GM19238 (cell line): ENCODE measurements around the gene PFDN2.
A peak's percentile ranks its signal among the peaks of the same experiment; 100 is the strongest.

Experiments
- DNase-seq: peaks from one replicate; pipeline ENCODE4 v3.0.0; 2011; ENCODE audit warnings: low spot score; ENCODE audit not compliant: insufficient read length

Gene PFDN2

GRCh38 chr1:161100556-161100955 lies 17.3 kb downstream of the PFDN2 start:
- DNase-seq, result no peak

- no peak for DNase-seq
Measured at GRCh38 chr1:161099090-161099802, 18.6 kb downstream of the PFDN2 start.

GRCh38 chr1:161098210-161099068 lies 19.4 kb downstream of the PFDN2 start, which contains the start of gene KLHDC9:
Gene KLHDC9 (plus strand): TSS chr1:161098361. CDS start chr1:161098536, 175 bp downstream.
- DNase-seq, result peak; percentile 93

GRCh38 chr1:161096530-161096929 lies 21.3 kb downstream of the PFDN2 start:
- no peak for DNase-seq

GRCh38 chr1:161096015-161096414 lies 21.8 kb downstream of the PFDN2 start:
- peak; percentile 52 for DNase-seq

GRCh38 chr1:161095230-161095629 lies 22.6 kb downstream of the PFDN2 start:
- DNase-seq, result no peak

- DNase-seq, result no peak
Measured at GRCh38 chr1:161094481-161094880, 23.4 kb downstream of the PFDN2 start.

GRCh38 chr1:161092621-161093028 lies 25.2 kb downstream of the PFDN2 start:
- DNase-seq, result no peak

GRCh38 chr1:161091796-161092507 lies 25.9 kb downstream of the PFDN2 start:
- no peak for DNase-seq

GRCh38 chr1:161091093-161091492 lies 26.7 kb downstream of the PFDN2 start:
- no peak for DNase-seq

- DNase-seq, result no peak
Measured at GRCh38 chr1:161090617-161091016, 27.2 kb downstream of the PFDN2 start.

GRCh38 chr1:161089938-161090337 lies 27.9 kb downstream of the PFDN2 start:
- DNase-seq, result no peak

- no peak for DNase-seq
Measured at GRCh38 chr1:161089251-161089924, 28.4 kb downstream of the PFDN2 start, which contains the start of gene NECTIN4. Gene NECTIN4 (minus strand): TSS chr1:161089558. CDS start chr1:161089296, 262 bp downstream.

GRCh38 chr1:161088587-161089110 lies 29.2 kb downstream of the PFDN2 start:
- no peak for DNase-seq

GRCh38 chr1:161086457-161086856 lies 31.4 kb downstream of the PFDN2 start:
- DNase-seq, result no peak

GRCh38 chr1:161085165-161085564 lies 32.7 kb downstream of the PFDN2 start:
- no peak for DNase-seq

GRCh38 chr1:161084597-161084988 lies 33.2 kb downstream of the PFDN2 start:
- no peak for DNase-seq

GRCh38 chr1:161083748-161084596 lies 33.9 kb downstream of the PFDN2 start:
- DNase-seq, result no peak

GRCh38 chr1:161082996-161083747 lies 34.7 kb downstream of the PFDN2 start:
- DNase-seq, result no peak
